ENCODE measurements around the gene FAM149B1.

FAM149B1 gene

DNA sequence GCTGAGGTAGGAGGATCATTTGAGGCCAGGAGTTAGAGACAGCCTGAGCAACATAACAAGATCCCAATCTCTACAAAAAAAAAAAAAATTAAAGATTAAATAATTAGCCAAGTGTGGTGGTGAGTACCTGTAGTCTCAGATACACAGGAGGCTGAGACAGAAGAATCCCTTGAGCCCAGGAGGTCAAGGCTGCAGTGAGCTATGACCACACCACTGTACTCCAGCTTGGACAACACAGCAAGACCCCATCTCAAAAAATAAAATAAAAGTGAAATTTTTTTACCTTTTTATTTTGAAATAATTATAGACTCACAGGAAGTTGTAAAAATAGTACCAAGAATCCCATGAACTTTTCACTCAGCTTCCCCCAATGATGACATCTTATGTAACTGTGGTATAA, 4.9 kb downstream of the FAM149B1 start:
- DNase-seq (ENCODE audit: extremely low read depth in 1 of 2, low read depth in 1 of 2) = no peak

- DNase-seq (ENCODE audit: extremely low read depth in 1 of 2, low read depth in 1 of 2) = no peak
Observed at GRCh38 chr10:73174148-73174925, 6.4 kb downstream of the FAM149B1 start.

GRCh38 chr10:73182568-73182967, 14.6 kb downstream of the FAM149B1 start:
- DNase-seq (ENCODE audit: extremely low read depth in 1 of 2, low read depth in 1 of 2) = no peak

DNA sequence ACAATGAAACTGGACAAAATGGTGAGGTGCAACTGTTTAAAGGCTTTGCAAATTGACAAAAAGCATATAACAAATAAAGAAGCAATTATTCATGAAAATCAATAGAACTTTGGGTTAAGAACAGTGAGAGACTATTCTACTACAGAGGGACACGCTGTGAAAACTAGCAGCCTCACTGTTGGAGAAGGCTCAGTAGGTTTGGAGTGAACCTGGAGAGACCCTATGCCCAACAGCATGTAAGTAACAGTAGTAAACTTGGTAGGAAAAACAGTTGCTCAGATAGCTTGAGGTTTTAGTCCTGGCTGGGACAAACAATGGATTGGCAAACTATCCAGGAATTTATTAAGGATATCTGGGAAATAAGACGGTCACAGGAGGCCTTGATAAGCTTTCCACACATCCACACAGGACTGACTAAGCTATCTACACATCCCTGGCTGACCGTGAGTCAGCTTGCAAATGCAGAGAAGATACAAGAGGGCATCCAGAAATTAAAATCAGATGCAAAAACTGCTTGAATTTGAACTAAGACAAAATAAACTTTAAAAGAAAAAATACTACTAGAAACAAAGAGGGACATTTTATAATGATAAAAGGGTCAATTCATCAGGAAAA, 15.9 kb downstream of the FAM149B1 start:
- no peak for DNase-seq (ENCODE audit: extremely low read depth in 1 of 2, low read depth in 1 of 2)

DNA sequence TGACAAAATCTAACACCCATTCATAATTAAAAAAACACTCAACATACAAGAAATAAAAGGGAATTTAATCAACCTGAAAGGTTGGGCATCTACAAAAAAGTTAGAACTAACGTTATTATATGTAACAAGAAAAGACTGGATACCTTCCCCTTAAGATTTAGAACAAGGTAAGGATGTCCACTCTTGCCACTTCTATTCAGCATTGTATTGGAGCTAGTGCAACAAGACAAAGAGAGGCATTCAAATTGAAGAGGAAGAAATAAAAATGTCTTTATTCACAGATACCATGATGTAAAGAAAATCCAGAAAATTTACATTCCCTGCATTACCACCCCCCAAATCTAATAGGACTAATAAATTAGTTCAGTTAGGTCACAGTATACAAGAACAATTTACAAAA, 18.3 kb downstream of the FAM149B1 start:
- no peak for DNase-seq (ENCODE audit: extremely low read depth in 1 of 2, low read depth in 1 of 2)

DNA sequence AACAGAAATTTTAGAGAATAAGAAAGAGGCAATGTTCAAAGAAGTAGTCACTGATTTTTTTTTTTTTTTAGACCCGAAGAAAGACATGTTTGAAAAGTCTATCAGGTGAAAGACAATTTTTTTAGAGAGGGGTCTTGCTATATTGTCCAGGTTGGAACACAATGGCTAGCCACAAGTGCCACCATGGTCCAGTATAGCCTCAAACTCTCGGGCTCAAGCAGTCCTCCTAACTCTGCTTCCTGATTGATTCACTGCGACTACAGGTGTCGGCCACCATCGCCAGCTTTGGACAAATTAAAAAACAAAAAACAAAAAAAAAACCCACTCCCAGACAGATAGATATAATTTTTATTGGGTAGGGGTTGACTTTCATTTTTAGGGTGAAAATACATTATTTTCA, 22.3 kb downstream of the FAM149B1 start:
- no peak for DNase-seq (ENCODE audit: extremely low read depth in 1 of 2, low read depth in 1 of 2)

- DNase-seq (ENCODE audit: extremely low read depth in 1 of 2, low read depth in 1 of 2) = no peak
Observed at GRCh38 chr10:73205081-73205480, 37.2 kb downstream of the FAM149B1 start.

GRCh38 chr10:73205890-73206289, 38.0 kb downstream of the FAM149B1 start:
- DNase-seq (ENCODE audit: extremely low read depth in 1 of 2, low read depth in 1 of 2) = no peak

DNA sequence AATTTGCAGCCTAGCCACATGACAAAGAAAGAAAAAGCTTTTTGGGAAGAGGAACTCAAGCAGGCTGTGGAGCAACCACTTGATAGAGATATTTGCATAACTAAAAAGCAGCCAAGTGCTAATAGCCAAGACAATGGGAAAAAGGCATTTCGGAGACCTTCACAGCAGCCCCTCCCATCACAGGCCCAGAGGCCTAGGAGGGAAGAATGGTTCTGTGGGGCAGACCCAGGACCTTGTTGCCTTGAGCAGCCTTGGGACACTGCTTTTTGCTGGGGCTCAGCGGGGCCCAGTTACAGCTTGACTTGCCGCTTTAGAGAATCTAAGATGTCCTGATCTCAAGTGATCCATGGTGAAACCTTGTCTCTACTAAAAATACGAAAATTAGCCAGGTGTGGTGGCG, 38.5 kb downstream of the FAM149B1 start:
- no peak for DNase-seq (ENCODE audit: extremely low read depth in 1 of 2, low read depth in 1 of 2)

- DNase-seq (ENCODE audit: extremely low read depth in 1 of 2, low read depth in 1 of 2) = no peak
Observed at GRCh38 chr10:73207883-73208282, 40.0 kb downstream of the FAM149B1 start.

- DNase-seq (ENCODE audit: extremely low read depth in 1 of 2, low read depth in 1 of 2) = no peak
Observed at GRCh38 chr10:73209705-73210104, 41.8 kb downstream of the FAM149B1 start.

DNA sequence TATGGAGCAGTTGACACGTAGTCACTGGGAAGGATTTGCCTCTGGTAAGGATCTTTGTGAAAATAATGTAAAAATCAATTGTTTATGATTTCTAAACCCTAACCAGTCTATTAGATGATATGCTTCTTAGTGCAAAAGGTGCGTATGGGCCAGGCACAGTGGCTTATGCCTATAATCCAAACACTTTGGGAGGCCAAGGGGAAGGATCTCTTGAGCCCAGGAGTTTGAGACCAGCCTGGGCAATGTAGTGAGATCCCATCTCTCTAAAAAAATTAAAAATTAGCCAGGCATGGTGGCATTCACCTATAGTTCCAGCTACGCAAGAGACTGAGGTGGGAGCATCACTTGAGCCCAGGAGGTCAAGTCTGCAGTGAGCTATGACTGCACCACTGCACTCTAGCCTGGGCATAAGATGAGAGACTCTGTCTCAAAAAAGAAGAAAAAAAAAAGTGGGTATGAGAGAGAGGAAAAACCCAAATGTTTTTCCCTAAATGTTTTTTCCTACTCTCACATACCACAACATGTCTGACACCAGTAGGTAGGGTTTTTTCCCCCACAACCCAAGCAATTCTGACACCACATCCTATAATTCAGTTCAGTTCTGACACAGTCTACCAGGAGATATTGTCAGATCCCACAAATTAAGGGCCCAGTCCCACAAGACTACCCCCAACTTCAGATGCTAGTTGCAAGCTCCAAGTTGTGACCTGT, 42.6 kb downstream of the FAM149B1 start:
- no peak for DNase-seq (ENCODE audit: extremely low read depth in 1 of 2, low read depth in 1 of 2)

GRCh38 chr10:73211106-73211811, 43.3 kb downstream of the FAM149B1 start:
- DNase-seq (ENCODE audit: extremely low read depth in 1 of 2, low read depth in 1 of 2) = no peak

DNA sequence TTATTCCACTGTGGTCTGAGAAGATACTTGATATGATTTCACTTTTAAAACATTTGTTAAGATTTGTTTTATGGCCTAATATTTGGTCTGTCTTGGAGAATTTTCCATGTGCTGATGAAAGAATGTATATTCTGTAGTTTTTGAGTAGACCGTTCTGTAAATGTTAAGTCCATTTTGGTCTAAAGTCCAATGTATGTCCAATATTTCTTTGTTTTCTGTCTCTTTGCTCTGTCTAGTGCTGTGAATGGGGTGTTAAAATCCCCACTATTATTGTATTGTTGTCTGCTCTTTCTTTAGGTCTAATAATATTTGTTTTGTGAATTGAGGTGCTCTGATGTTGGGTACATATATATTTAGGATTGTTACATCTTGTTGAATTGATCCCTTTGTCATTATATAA, 47.8 kb downstream of the FAM149B1 start:
- no peak for DNase-seq (ENCODE audit: extremely low read depth in 1 of 2, low read depth in 1 of 2)

DNA sequence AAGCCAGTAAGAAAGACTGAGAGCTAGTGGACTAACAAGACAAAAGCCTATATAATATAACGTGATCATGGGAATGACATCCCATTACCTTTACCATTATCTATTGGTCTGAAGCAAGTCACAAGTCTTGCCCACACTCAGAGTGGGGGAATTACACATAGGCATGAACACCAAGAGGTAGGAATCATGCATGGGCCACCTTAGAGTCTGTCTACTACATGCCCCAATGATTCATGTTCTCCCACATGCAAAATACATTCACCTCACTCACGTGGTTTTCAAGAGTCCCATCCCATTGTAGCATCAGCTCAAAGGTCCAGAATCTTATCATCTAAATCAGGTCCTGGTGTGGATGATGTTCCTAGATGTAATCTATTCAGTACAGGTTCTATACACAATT, 49.7 kb downstream of the FAM149B1 start:
- DNase-seq (ENCODE audit: extremely low read depth in 1 of 2, low read depth in 1 of 2) = no peak

- no peak for DNase-seq (ENCODE audit: extremely low read depth in 1 of 2, low read depth in 1 of 2)
Observed at GRCh38 chr10:73218431-73219191, 50.7 kb downstream of the FAM149B1 start.

DNA sequence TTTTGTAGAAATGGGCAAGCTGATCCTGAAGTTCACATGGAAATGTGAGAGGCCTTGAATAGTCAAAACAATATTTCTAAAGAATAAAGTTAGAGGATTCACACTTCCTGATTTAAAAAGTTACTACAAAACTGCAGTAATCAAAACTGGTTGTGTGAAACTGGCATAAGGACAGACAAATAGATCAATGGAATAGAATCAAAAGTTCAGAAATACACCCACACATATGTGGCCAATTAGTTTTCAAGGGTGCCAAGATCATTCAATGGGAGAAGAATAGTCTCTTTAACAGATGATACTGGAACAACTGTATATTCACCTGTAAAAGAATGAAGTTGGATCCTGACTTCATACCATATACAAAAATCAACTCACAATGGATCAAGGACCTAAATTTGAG, 51.5 kb downstream of the FAM149B1 start:
- DNase-seq (ENCODE audit: extremely low read depth in 1 of 2, low read depth in 1 of 2) = no peak

DNA sequence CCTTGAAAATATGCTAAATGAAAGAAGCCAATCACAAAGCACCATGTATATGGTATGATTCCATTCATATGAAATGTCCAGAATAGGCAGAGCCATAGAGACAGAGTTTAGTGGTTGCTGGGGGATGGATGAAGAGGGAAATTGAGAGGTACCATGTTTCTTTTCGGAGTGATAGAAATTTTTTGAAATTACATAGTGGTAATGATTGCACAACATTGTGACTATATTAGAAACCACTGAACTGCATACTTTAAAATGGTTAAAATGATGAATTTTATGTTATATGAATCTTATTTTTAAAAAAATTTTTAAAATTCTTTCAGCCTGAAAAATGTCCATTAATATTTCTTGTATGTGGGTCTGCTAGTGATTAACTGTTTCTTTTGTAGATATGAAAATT, 53.1 kb downstream of the FAM149B1 start:
- DNase-seq (ENCODE audit: extremely low read depth in 1 of 2, low read depth in 1 of 2) = no peak

DNA sequence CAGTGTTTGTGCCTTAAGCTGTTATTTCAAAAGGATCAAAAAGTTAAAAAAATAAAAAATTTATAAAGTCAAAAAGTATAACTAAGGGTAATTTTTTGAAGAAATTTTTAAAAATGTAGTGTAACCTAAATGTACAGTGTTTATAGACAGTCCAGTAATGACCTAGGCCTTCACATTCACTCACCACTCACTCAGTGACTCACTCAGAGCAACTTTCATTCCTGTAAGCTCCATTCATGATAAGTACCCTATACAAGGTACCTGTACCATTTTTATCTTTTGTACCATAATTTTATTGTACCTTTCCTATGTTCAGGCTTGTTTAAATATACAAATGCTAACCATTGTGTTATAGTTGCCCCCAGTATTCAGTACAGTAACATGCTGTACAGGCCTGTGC, 57.6 kb downstream of the FAM149B1 start:
- no peak for DNase-seq (ENCODE audit: extremely low read depth in 1 of 2, low read depth in 1 of 2)

DNA sequence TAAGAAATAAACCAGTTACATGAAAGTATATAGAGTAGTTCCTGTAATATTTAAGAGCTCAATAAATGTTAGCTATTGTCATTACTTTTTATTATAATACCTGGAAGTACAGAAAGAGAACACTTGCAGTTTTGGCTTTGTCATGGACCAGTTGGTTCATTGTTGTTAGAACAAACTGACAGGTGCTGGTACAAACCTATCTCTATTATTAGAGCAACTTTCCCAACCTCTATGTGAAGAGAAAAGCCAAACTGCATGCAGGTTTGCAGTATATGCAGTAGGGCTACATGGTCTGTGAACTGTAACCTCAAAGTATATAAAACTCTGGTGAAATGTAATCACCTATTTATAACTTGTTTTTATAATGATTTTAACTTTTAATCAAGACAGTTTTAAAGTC, 58.7 kb downstream of the FAM149B1 start:
- no peak for DNase-seq (ENCODE audit: extremely low read depth in 1 of 2, low read depth in 1 of 2)

- no peak for DNase-seq (ENCODE audit: extremely low read depth in 1 of 2, low read depth in 1 of 2)
Observed at GRCh38 chr10:73228247-73228646, 60.3 kb downstream of the FAM149B1 start.
